ENCODE data around the gene PUS7L. TPM values are rescaled to one million over a fixed set of nuclear protein-coding genes. Genes with fewer than 3 reads are reported as not detected.

The PUS7L gene
- total RNA-seq, 1 donor from 2014 or later: 11.6 TPM

GRCh38 chr12:43805149-43805859 is 46.7 kb upstream of the PUS7L start:
- no peak for DNase-seq
- ATAC-seq: peak in 1 of 2 donors; percentile 19
- H3K4me1 ChIP-seq: peaks cover 25% of the 10 kb centered on the region
- H3K27ac ChIP-seq: peak overlapping the region; percentile 94
- intact Hi-C loops (cut with DNase I): no loop called here
- H3K4me3 ChIP-seq: peak overlapping the region; percentile 84
- H3K27me3 ChIP-seq (ENCODE audit: low read depth): no peaks in the 10 kb centered on the region
- no peaks in the 10 kb centered on the region for H3K9me3 ChIP-seq
- peaks cover 26% of the 10 kb centered on the region for H3K36me3 ChIP-seq
- TF ChIP-seq, protein P1, sequence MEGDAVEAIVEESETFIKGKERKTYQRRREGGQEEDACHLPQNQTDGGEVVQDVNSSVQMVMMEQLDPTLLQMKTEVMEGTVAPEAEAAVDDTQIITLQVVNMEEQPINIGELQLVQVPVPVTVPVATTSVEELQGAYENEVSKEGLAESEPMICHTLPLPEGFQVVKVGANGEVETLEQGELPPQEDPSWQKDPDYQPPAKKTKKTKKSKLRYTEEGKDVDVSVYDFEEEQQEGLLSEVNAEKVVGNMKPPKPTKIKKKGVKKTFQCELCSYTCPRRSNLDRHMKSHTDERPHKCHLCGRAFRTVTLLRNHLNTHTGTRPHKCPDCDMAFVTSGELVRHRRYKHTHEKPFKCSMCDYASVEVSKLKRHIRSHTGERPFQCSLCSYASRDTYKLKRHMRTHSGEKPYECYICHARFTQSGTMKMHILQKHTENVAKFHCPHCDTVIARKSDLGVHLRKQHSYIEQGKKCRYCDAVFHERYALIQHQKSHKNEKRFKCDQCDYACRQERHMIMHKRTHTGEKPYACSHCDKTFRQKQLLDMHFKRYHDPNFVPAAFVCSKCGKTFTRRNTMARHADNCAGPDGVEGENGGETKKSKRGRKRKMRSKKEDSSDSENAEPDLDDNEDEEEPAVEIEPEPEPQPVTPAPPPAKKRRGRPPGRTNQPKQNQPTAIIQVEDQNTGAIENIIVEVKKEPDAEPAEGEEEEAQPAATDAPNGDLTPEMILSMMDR (IDR thresholded peaks at IDR 0.05): no peak

GRCh38 chr12:43797561-43798217 is 39.1 kb upstream of the PUS7L start:
- Histone ChIP-seq H3K9me3 (no peaks in the 10 kb centered on the region), H3K4me1 (peaks cover 1% of the 10 kb centered on the region), H3K27me3 (ENCODE audit: low read depth) (no peaks in the 10 kb centered on the region), H3K36me3 (peaks cover 79% of the 10 kb centered on the region), H3K27ac (no peak overlapping the region), H3K4me3 (no peak overlapping the region)
- intact Hi-C loops (cut with DNase I): no loop called here
- ATAC-seq (no peak), DNase-seq (no peak)
- TF ChIP-seq, protein P1 (IDR thresholded peaks at IDR 0.05): no peak

GRCh38 chr12:43795716-43796280 is 37.2 kb upstream of the PUS7L start:
- Histone ChIP-seq H3K27me3 (ENCODE audit: low read depth) (no peaks in the 10 kb centered on the region), H3K9me3 (no peaks in the 10 kb centered on the region), H3K27ac (no peak overlapping the region), H3K4me1 (no peaks in the 10 kb centered on the region), H3K36me3 (peaks cover 66% of the 10 kb centered on the region), H3K4me3 (no peak overlapping the region)
- TF ChIP-seq, protein P1 (IDR thresholded peaks at IDR 0.05): no peak
- DNase-seq (no peak), ATAC-seq (peak; percentile 92 to 97)
- intact Hi-C loops (cut with DNase I): no loop called here

DNA sequence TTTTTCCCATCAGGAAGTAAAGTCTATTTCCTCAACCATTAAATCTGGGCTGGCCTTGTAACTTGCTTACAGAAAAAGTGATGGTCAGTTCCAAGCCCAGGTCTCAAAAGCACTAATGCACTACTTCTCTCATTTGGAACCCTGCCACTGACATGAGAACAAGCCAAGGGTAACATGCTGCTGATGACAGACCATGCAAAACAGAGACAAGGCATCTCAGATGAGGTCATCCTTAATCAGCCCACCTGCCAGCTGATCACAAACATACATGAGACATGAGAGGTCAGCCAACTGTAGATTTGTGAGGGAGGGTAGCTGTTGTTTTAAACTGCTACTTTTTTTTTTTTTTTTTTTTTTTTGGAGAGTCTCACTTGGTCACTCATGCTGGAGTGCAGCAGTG is 31.4 kb upstream of the PUS7L start:
- Histone ChIP-seq H3K36me3 (peaks cover 45% of the 10 kb centered on the region), H3K4me3 (no peak overlapping the region), H3K4me1 (no peaks in the 10 kb centered on the region), H3K27me3 (ENCODE audit: low read depth) (no peaks in the 10 kb centered on the region), H3K27ac (no peak overlapping the region), H3K9me3 (no peaks in the 10 kb centered on the region)
- intact Hi-C loops (cut with DNase I): no loop called here
- ATAC-seq (no peak), DNase-seq (no peak)
- TF ChIP-seq, protein P1 (IDR thresholded peaks at IDR 0.05): no peak

DNA sequence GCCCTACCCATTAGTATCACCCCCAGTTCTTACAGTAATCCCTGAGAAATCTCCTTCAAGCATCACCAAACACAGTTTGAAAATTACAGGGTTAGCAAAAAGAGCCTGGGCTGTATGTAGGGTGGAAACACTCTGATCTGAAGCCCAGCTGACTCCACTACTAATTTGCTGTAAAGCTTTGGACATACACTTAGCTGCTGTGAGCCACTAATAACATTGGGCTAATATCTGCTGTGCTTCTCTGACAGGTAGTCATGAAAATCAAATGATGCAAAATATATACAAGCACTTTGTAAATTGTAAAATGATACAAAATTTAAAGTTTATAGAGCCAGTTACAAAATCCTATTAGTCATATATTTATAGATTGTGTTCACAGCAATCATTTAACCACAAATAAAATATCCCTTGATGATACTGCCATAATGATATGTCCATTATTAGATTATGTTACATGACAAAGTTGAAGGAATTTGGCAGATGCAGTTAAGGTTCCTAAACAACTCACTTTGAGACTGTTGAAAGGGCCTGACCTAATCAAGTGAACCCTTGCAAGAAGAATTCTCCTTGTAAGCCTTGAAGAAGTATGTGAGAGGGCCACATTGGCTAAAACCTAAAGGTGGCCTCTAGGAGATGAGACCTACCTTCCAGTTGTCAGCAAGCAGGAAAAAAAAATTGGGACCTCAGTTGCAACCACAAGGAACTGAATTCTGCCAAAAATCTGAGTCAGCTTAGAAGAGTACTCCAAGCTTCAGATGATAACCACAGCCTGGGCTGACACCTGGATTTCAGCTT is 28.5 kb upstream of the PUS7L start:
- TF ChIP-seq, protein P1 (IDR thresholded peaks at IDR 0.05): no peak
- no peaks in the 10 kb centered on the region for H3K27me3 ChIP-seq (ENCODE audit: low read depth)
- ATAC-seq (no peak), DNase-seq (no peak)
- no peaks in the 10 kb centered on the region for H3K4me1 ChIP-seq
- H3K4me3 ChIP-seq: no peak overlapping the region
- intact Hi-C loops (cut with DNase I): no loop called here
- H3K36me3 ChIP-seq: peaks cover 64% of the 10 kb centered on the region
- H3K27ac ChIP-seq: no peak overlapping the region
- no peaks in the 10 kb centered on the region for H3K9me3 ChIP-seq
